ENCODE measurements around the gene PRPS1L1.

The PRPS1L1 gene

GRCh38 chr7:18027628-18028027, at the start of gene PRPS1L1:
Gene PRPS1L1, minus strand, starts transcription at chr7:18027846.
- no peak for DNase-seq (ENCODE audit: low read depth in 2 of 2)

GRCh38 chr7:18076461-18076860, 48.8 kb upstream of the PRPS1L1 start:
- DNase-seq (ENCODE audit: low read depth in 2 of 2) = no peak

- DNase-seq (ENCODE audit: low read depth in 2 of 2) = no peak
Measured at GRCh38 chr7:18068745-18069144, 41.1 kb upstream of the PRPS1L1 start.

GRCh38 chr7:18064242-18064838, 36.7 kb upstream of the PRPS1L1 start:
- no peak for DNase-seq (ENCODE audit: low read depth in 2 of 2)

- no peak for DNase-seq (ENCODE audit: low read depth in 2 of 2)
Measured at GRCh38 chr7:18063149-18063901, 35.7 kb upstream of the PRPS1L1 start.

GRCh38 chr7:18059171-18059570, 31.5 kb upstream of the PRPS1L1 start:
- no peak for DNase-seq (ENCODE audit: low read depth in 2 of 2)

GRCh38 chr7:18053941-18054340, 26.3 kb upstream of the PRPS1L1 start:
- no peak for DNase-seq (ENCODE audit: low read depth in 2 of 2)

- DNase-seq (ENCODE audit: low read depth in 2 of 2) = no peak
Measured at GRCh38 chr7:18053177-18053928, 25.7 kb upstream of the PRPS1L1 start.

- no peak for DNase-seq (ENCODE audit: low read depth in 2 of 2)
Measured at GRCh38 chr7:18049262-18049661, 21.6 kb upstream of the PRPS1L1 start.

- no peak for DNase-seq (ENCODE audit: low read depth in 2 of 2)
Measured at GRCh38 chr7:18046601-18047000, 19.0 kb upstream of the PRPS1L1 start.

GRCh38 chr7:18045171-18045570, 17.5 kb upstream of the PRPS1L1 start:
- DNase-seq (ENCODE audit: low read depth in 2 of 2) = no peak

GRCh38 chr7:18041191-18041590, 13.5 kb upstream of the PRPS1L1 start:
- DNase-seq (ENCODE audit: low read depth in 2 of 2) = no peak

- DNase-seq (ENCODE audit: low read depth in 2 of 2) = no peak
Measured at GRCh38 chr7:18040196-18040595, 12.6 kb upstream of the PRPS1L1 start.

- DNase-seq (ENCODE audit: low read depth in 2 of 2) = no peak
Measured at GRCh38 chr7:18038382-18038781, 10.7 kb upstream of the PRPS1L1 start.

- DNase-seq (ENCODE audit: low read depth in 2 of 2) = no peak
Measured at GRCh38 chr7:18037609-18038008, 10.0 kb upstream of the PRPS1L1 start.

GRCh38 chr7:18036783-18037182, 9.1 kb upstream of the PRPS1L1 start:
- no peak for DNase-seq (ENCODE audit: low read depth in 2 of 2)

GRCh38 chr7:18030758-18031157, 3.1 kb upstream of the PRPS1L1 start:
- DNase-seq (ENCODE audit: low read depth in 2 of 2) = no peak

- DNase-seq (ENCODE audit: low read depth in 2 of 2) = no peak
Measured at GRCh38 chr7:18020138-18020715, 7.4 kb downstream of the PRPS1L1 start.

- no peak for DNase-seq (ENCODE audit: low read depth in 2 of 2)
Measured at GRCh38 chr7:18019555-18019954, 8.1 kb downstream of the PRPS1L1 start.

GRCh38 chr7:18018296-18019215, 9.1 kb downstream of the PRPS1L1 start:
- DNase-seq (ENCODE audit: low read depth in 2 of 2) = no peak

Data from stimulated activated CD4-positive, alpha-beta T cell treated with anti-CD3 and anti-CD28 coated beads, Interleukin-1b, Interleukin-23, amount 100 ng/mL, for 1 hour (primary cell).